Measurements from ENCODE around the gene CYTL1.

GRCh38 chr4:4980621-4981230, 38.5 kb downstream of the CYTL1 start:
- TF ChIP-seq CTCF (IDR thresholded peaks at IDR 0.05) (no peak), POLR2A (IDR thresholded peaks at IDR 0.05) (no peak)

All from body of pancreas (tissue), 4 donors.